B cell (primary cell): ENCODE results near the gene OFD1.

Experiments
- EZH2 ChIP-seq: IDR thresholded peaks from 2 replicates; pipeline ENCODE4 v1.6.1; 2012; ENCODE audit warnings: borderline replicate concordance, low read depth, mild to moderate bottlenecking, moderate library complexity, low read length; ENCODE audit not compliant: insufficient read depth, poor library complexity, severe bottlenecking
- TF ChIP-seq, protein P1 (sequence below): fragments of 200-600 bp; IDR thresholded peaks from one replicate; pipeline ENCODE4 v1.8.0; 2022; ENCODE audit warnings: antibody characterized with exemption, mild to moderate bottlenecking

- TF ChIP-seq, protein P1, sequence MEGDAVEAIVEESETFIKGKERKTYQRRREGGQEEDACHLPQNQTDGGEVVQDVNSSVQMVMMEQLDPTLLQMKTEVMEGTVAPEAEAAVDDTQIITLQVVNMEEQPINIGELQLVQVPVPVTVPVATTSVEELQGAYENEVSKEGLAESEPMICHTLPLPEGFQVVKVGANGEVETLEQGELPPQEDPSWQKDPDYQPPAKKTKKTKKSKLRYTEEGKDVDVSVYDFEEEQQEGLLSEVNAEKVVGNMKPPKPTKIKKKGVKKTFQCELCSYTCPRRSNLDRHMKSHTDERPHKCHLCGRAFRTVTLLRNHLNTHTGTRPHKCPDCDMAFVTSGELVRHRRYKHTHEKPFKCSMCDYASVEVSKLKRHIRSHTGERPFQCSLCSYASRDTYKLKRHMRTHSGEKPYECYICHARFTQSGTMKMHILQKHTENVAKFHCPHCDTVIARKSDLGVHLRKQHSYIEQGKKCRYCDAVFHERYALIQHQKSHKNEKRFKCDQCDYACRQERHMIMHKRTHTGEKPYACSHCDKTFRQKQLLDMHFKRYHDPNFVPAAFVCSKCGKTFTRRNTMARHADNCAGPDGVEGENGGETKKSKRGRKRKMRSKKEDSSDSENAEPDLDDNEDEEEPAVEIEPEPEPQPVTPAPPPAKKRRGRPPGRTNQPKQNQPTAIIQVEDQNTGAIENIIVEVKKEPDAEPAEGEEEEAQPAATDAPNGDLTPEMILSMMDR = no peak
- no peak for TF ChIP-seq EZH2
Measured at GRCh38 chrX:13742397-13743176, 8.0 kb downstream of the OFD1 start.
